ENCODE results near the gene DPM1. TPM values are rescaled to one million over a fixed set of nuclear protein-coding genes. Genes with fewer than 3 reads are reported as not detected.

The DPM1 gene
- total RNA-seq, 1 experiment from 2014 or later, result 57.8 TPM

DNA sequence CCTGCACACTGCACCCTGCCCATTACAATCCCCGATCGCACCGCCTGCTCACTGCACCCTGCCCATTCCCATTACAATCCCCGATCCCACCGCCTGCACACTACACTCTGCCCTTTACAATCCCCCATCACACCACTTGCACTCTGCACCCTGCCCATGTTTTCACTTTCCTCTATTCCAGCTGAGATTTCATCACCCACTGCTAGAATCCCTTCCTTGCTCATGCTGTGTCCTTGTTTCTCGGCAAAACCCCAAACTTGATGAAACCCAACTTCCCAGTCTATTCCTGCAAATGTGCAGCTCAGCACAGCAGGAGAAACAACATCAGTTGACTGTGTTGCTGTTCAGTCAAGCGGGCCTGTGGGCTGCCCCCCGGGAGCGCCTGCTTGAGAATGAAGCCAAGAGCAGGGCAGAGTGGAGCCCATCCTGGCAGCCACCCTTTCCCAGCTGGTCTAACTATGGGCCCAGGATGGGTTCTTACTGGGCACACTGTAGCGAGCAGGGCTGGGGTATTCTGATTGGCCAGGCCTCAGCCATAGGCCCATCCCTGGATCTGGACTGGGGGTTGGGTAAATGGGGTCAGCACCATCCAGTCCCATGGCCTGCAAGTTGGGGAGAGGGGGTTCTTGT is 17.5 kb upstream of the DPM1 start:
- Mint-ChIP-seq H3K9me3 (peaks cover 4% of the 10 kb centered on the region), H3K4me1 (no peaks in the 10 kb centered on the region), H3K27ac (no peak overlapping the region), H3K4me3 (no peak overlapping the region), H3K36me3 (no peaks in the 10 kb centered on the region), H3K27me3 (ENCODE audit: low read depth) (peaks cover 6% of the 10 kb centered on the region)
- DNase-seq (ENCODE audit: low spot score), result no peak
- TF ChIP-seq, protein P1, sequence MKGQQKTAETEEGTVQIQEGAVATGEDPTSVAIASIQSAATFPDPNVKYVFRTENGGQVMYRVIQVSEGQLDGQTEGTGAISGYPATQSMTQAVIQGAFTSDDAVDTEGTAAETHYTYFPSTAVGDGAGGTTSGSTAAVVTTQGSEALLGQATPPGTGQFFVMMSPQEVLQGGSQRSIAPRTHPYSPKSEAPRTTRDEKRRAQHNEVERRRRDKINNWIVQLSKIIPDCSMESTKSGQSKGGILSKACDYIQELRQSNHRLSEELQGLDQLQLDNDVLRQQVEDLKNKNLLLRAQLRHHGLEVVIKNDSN (CRISPR knock-in tag; IDR thresholded peaks at IDR 0.05), result no peak
- ChIA-PET CTCF (interaction anchor here (1.2 kb wide), 1 partner anchor 342 kb away, joined by 4 read pairs; no protein-coding TSS in a partner anchor), POLR2A (no interaction called here)
- no peak for ATAC-seq

DNA sequence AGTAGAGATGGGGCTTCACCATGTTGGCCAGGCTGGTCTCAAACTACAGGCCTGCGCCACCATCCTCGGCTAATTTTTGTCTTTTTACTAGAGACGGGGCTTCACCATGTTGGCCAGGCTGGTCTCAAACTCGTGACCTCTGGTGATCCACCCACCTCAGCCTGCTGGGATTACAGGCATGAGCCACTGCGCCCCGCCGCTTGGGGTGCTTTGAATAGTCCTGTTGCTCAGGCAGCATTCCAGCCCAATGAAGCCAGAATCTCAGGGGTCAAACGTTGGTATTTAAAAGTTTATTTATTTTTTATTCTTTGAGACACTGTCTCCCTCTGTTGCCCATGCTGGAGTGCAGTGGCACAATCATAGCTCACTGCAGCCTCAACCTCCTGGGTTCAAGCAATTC is 11.6 kb upstream of the DPM1 start:
- TF ChIP-seq, protein P2, sequence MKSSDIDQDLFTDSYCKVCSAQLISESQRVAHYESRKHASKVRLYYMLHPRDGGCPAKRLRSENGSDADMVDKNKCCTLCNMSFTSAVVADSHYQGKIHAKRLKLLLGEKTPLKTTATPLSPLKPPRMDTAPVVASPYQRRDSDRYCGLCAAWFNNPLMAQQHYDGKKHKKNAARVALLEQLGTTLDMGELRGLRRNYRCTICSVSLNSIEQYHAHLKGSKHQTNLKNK (CRISPR knock-in tag; IDR thresholded peaks at IDR 0.05), result no peak
- no peak for TF ChIP-seq CREM (CRISPR knock-in tag; IDR thresholded peaks at IDR 0.05)
- no peak for TF ChIP-seq ZNF671 (CRISPR knock-in tag; IDR thresholded peaks at IDR 0.05)
- TF ChIP-seq, protein P3, sequence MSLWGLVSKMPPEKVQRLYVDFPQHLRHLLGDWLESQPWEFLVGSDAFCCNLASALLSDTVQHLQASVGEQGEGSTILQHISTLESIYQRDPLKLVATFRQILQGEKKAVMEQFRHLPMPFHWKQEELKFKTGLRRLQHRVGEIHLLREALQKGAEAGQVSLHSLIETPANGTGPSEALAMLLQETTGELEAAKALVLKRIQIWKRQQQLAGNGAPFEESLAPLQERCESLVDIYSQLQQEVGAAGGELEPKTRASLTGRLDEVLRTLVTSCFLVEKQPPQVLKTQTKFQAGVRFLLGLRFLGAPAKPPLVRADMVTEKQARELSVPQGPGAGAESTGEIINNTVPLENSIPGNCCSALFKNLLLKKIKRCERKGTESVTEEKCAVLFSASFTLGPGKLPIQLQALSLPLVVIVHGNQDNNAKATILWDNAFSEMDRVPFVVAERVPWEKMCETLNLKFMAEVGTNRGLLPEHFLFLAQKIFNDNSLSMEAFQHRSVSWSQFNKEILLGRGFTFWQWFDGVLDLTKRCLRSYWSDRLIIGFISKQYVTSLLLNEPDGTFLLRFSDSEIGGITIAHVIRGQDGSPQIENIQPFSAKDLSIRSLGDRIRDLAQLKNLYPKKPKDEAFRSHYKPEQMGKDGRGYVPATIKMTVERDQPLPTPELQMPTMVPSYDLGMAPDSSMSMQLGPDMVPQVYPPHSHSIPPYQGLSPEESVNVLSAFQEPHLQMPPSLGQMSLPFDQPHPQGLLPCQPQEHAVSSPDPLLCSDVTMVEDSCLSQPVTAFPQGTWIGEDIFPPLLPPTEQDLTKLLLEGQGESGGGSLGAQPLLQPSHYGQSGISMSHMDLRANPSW (CRISPR knock-in tag; conservative IDR thresholded peaks at IDR 0.05; ENCODE audit: low read depth), result no peak
- TF ChIP-seq ZNF232 (CRISPR knock-in tag; IDR thresholded peaks at IDR 0.05), result no peak
- no peak for TF ChIP-seq ZNF416 (CRISPR knock-in tag; IDR thresholded peaks at IDR 0.05)
- TF ChIP-seq, protein P4, sequence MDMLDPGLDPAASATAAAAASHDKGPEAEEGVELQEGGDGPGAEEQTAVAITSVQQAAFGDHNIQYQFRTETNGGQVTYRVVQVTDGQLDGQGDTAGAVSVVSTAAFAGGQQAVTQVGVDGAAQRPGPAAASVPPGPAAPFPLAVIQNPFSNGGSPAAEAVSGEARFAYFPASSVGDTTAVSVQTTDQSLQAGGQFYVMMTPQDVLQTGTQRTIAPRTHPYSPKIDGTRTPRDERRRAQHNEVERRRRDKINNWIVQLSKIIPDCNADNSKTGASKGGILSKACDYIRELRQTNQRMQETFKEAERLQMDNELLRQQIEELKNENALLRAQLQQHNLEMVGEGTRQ (CRISPR knock-in tag; IDR thresholded peaks at IDR 0.05), result no peak
- TF ChIP-seq, protein P5, sequence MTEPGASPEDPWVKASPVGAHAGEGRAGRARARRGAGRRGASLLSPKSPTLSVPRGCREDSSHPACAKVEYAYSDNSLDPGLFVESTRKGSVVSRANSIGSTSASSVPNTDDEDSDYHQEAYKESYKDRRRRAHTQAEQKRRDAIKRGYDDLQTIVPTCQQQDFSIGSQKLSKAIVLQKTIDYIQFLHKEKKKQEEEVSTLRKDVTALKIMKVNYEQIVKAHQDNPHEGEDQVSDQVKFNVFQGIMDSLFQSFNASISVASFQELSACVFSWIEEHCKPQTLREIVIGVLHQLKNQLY (CRISPR knock-in tag; IDR thresholded peaks at IDR 0.05), result no peak
- no peak for TF ChIP-seq ZNF317 (CRISPR knock-in tag; IDR thresholded peaks at IDR 0.05; ENCODE audit: borderline replicate concordance, low read depth)
- TF ChIP-seq, protein P6, sequence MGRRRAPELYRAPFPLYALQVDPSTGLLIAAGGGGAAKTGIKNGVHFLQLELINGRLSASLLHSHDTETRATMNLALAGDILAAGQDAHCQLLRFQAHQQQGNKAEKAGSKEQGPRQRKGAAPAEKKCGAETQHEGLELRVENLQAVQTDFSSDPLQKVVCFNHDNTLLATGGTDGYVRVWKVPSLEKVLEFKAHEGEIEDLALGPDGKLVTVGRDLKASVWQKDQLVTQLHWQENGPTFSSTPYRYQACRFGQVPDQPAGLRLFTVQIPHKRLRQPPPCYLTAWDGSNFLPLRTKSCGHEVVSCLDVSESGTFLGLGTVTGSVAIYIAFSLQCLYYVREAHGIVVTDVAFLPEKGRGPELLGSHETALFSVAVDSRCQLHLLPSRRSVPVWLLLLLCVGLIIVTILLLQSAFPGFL (CRISPR knock-in tag; IDR thresholded peaks at IDR 0.05; ENCODE audit: borderline replicate concordance), result no peak
- TF ChIP-seq NR2C2 (CRISPR knock-in tag; IDR thresholded peaks at IDR 0.05), result no peak
- TF ChIP-seq NFE2L1 (CRISPR knock-in tag; IDR thresholded peaks at IDR 0.05), result no peak
- no peak for TF ChIP-seq EMX1 (CRISPR knock-in tag; IDR thresholded peaks at IDR 0.05)
- TF ChIP-seq NR1H2 (CRISPR knock-in tag; IDR thresholded peaks at IDR 0.05), result no peak
- TF ChIP-seq GRHL2 (CRISPR knock-in tag; IDR thresholded peaks at IDR 0.05; ENCODE audit: insufficient replicate concordance, severe bottlenecking), result no peak
- TF ChIP-seq NFYB (CRISPR knock-in tag; conservative IDR thresholded peaks at IDR 0.05; ENCODE audit: low read depth), result no peak
- ChIA-PET CTCF (interaction anchor here (1.2 kb wide), 1 partner anchor 18 kb away, joined by 3 read pairs; no protein-coding TSS in a partner anchor), POLR2A (no interaction called here)
- H3K4me1 Mint-ChIP-seq, result peaks cover 11% of the 10 kb centered on the region; the same call in 1 of the 2 replicates
- H3K9me3 Mint-ChIP-seq, result peaks cover 4% of the 10 kb centered on the region
- no peaks in the 10 kb centered on the region for H3K36me3 Mint-ChIP-seq
- ATAC-seq (no peak), DNase-seq (ENCODE audit: low spot score) (no peak)
- no peak overlapping the region for H3K4me3 Mint-ChIP-seq
- no peak overlapping the region for H3K27ac Mint-ChIP-seq
- peaks cover 6% of the 10 kb centered on the region for H3K27me3 Mint-ChIP-seq (ENCODE audit: low read depth)

Measured in WTC11 (cell line).